K562 (cell line): Measurements from ENCODE around the gene PLEKHA7.
A peak's percentile ranks its signal among the peaks of the same experiment; 100 is the strongest.

Source experiments
- CREB1 ChIP-seq, 2 experiments: sonication (generic) in 1 of 2; formaldehyde crosslinking in 1 of 2; IDR thresholded peaks; 2 replicates each; pipeline versions ENCODE4 v1.6.1 to v1.8.0; 2012 to 2022; ENCODE audit warnings: inconsistent platforms in 1 of 2, mild to moderate bottlenecking in 1 of 2, missing genetic modification reagents in 1 of 2, moderate library complexity in 1 of 2
- DPF2 ChIP-seq: fragments of 450-650 bp; IDR thresholded peaks from 2 replicates; pipeline ENCODE4 v1.6.1; 2016
- KLF13 ChIP-seq: fragments of 450-650 bp; IDR thresholded peaks from 2 replicates; pipeline ENCODE4 v1.6.1; 2016; ENCODE audit warnings: missing genetic modification characterization, low read depth, mild to moderate bottlenecking, missing compliant biosample characterization, moderate library complexity, borderline replicate concordance
- MAFK ChIP-seq: IDR thresholded peaks from 2 replicates; pipeline ENCODE4 v1.6.1; 2011; ENCODE audit warnings: low read length, improper control_type of control experiment
- TBL1XR1 ChIP-seq, 2 experiments: IDR thresholded peaks; 2 replicates each; pipeline ENCODE4 v1.6.1; 2012; ENCODE audit warnings: improper control_type of control experiment in 2 of 2, low read length in 2 of 2, mild to moderate bottlenecking in 1 of 2
- ZBTB7A ChIP-seq: IDR thresholded peaks from 2 replicates; pipeline ENCODE4 v1.6.1; 2011; ENCODE audit warnings: low read depth, mild to moderate bottlenecking, low read length, moderate library complexity, borderline replicate concordance; ENCODE audit not compliant: control insufficient read depth
- ZFX ChIP-seq: sonication (generic); formaldehyde crosslinking; IDR thresholded peaks from 2 replicates; pipeline ENCODE4 v1.8.0; 2022; ENCODE audit warnings: mild to moderate bottlenecking, missing genetic modification reagents, moderate library complexity
- ZKSCAN8 ChIP-seq: fragments of 200-800 bp; sonication (Bioruptor generic); IDR thresholded peaks from 2 replicates; pipeline ENCODE4 v1.6.1; 2016; ENCODE audit warnings: missing genetic modification characterization, missing compliant biosample characterization
- TF ChIP-seq, protein P1 (sequence below), 3 experiments: IDR thresholded peaks in 2 of 3; conservative IDR thresholded peaks in 1 of 3; 2 replicates each; pipeline ENCODE4 v1.5.1; 2011 to 2012; ENCODE audit warnings: low read length in 3 of 3, mild to moderate bottlenecking in 3 of 3, control low read depth in 2 of 3, improper control_type of control experiment in 1 of 3, inconsistent platforms in 1 of 3, low read depth in 1 of 3, mixed read lengths in 1 of 3, moderate library complexity in 1 of 3; ENCODE audit not compliant: insufficient read depth in 2 of 3
- TF ChIP-seq, protein P2 (sequence below): fragments of 450-650 bp; IDR thresholded peaks from 2 replicates; pipeline ENCODE4 v1.6.1; 2017; ENCODE audit warnings: antibody characterized with exemption, mild to moderate bottlenecking
- TF ChIP-seq, protein P3 (sequence below): fragments of 250-450 bp; sonication (Bioruptor Pico); IDR thresholded peaks from 2 replicates; pipeline ENCODE4 v1.4.0; 2020; ENCODE audit warnings: mild to moderate bottlenecking, moderate library complexity

DNA sequence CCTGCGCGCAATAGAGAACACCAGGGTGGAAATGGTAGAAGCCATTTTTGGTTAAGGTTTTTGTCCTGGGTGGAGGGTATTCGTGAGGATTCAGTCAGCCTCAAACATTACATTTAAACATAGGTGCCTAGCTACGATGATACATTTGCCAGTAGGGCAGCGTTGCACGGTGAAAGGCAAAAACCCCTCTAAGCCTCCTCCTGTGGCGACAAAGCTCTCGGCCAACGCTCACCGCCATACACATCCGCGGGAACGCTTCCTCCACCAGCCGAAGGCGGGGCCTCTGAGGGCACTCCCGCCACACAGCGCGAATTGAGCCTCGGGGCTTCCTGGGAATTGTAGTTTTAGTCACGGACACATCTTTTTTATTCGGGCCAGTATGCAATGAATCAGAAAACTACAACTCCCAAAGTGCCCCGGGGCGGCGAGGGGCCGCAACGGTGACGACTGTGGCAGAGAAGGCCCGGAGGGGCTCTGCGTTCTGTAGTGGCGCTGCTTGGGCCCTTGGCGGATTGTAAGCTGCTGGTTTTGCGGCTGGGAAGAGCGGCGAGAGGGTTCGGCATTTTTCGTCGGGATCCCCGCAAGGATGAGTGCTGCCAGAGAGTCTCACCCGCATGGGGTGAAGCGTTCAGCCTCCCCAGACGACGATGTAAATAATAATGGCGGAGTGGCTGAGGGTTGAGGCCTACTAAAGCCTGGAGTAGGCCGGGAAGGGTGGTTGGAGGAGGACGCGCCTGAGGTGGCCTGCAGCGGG lies 275.8 kb downstream of the PLEKHA7 start, which contains the start of gene C11orf58:
- TF ChIP-seq, protein P1, sequence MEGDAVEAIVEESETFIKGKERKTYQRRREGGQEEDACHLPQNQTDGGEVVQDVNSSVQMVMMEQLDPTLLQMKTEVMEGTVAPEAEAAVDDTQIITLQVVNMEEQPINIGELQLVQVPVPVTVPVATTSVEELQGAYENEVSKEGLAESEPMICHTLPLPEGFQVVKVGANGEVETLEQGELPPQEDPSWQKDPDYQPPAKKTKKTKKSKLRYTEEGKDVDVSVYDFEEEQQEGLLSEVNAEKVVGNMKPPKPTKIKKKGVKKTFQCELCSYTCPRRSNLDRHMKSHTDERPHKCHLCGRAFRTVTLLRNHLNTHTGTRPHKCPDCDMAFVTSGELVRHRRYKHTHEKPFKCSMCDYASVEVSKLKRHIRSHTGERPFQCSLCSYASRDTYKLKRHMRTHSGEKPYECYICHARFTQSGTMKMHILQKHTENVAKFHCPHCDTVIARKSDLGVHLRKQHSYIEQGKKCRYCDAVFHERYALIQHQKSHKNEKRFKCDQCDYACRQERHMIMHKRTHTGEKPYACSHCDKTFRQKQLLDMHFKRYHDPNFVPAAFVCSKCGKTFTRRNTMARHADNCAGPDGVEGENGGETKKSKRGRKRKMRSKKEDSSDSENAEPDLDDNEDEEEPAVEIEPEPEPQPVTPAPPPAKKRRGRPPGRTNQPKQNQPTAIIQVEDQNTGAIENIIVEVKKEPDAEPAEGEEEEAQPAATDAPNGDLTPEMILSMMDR (IDR thresholded peaks at IDR 0.05 in 2 of 3, conservative IDR thresholded peaks at IDR 0.05 in 1 of 3; ENCODE audit: insufficient read depth in 2 of 3, low read depth in 1 of 3, low read length in 3 of 3), result no peak; a peak in 1 of 6 replicates
- TF ChIP-seq, protein P2, sequence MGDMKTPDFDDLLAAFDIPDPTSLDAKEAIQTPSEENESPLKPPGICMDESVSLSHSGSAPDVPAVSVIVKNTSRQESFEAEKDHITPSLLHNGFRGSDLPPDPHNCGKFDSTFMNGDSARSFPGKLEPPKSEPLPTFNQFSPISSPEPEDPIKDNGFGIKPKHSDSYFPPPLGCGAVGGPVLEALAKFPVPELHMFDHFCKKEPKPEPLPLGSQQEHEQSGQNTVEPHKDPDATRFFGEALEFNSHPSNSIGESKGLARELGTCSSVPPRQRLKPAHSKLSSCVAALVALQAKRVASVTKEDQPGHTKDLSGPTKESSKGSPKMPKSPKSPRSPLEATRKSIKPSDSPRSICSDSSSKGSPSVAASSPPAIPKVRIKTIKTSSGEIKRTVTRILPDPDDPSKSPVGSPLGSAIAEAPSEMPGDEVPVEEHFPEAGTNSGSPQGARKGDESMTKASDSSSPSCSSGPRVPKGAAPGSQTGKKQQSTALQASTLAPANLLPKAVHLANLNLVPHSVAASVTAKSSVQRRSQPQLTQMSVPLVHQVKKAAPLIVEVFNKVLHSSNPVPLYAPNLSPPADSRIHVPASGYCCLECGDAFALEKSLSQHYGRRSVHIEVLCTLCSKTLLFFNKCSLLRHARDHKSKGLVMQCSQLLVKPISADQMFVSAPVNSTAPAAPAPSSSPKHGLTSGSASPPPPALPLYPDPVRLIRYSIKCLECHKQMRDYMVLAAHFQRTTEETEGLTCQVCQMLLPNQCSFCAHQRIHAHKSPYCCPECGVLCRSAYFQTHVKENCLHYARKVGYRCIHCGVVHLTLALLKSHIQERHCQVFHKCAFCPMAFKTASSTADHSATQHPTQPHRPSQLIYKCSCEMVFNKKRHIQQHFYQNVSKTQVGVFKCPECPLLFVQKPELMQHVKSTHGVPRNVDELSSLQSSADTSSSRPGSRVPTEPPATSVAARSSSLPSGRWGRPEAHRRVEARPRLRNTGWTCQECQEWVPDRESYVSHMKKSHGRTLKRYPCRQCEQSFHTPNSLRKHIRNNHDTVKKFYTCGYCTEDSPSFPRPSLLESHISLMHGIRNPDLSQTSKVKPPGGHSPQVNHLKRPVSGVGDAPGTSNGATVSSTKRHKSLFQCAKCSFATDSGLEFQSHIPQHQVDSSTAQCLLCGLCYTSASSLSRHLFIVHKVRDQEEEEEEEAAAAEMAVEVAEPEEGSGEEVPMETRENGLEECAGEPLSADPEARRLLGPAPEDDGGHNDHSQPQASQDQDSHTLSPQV, result peak; percentile 95
- TF ChIP-seq ZFX (peak; percentile 100), ZBTB7A (peak; percentile 71; the same call in 1 of the 2 replicates), CREB1 (IDR thresholded peaks at IDR 0.05) (peak; percentile 82), CREB1 (CRISPR knock-in tag; IDR thresholded peaks at IDR 0.05) (peak; percentile 75), ZKSCAN8 (CRISPR knock-in tag) (no peak), MAFK (no peak), KLF13 (no peak), TBL1XR1 (IDR thresholded peaks at IDR 0.05; ENCODE audit: low read length in 2 of 2) (no peak), DPF2 (0 out of 2 replicates have a peak, but pooled peaks have one; percentile 12)
- TF ChIP-seq, protein P3, sequence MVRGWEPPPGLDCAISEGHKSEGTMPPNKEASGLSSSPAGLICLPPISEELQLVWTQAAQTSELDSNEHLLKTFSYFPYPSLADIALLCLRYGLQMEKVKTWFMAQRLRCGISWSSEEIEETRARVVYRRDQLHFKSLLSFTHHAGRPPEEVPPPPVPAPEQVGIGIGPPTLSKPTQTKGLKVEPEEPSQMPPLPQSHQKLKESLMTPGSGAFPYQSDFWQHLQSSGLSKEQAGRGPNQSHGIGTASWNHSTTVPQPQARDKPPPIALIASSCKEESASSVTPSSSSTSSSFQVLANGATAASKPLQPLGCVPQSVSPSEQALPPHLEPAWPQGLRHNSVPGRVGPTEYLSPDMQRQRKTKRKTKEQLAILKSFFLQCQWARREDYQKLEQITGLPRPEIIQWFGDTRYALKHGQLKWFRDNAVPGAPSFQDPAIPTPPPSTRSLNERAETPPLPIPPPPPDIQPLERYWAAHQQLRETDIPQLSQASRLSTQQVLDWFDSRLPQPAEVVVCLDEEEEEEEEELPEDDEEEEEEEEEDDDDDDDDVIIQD (CRISPR knock-in tag), result no peak
